Stimulated activated CD8-positive, alpha-beta memory T cell treated with anti-CD3 and anti-CD28 coated beads, Interleukin-12 subunit alpha, Interleukin-12 subunit beta, amount 100 ng/mL, for 1 hour (primary cell): ENCODE results near the gene UBXN10.
"Not testable (repeated sequence)": the region's sequence is repeated elsewhere in the genome, so short reads cannot be mapped to it uniquely, and the experiment has no call there.

Experiments used
- DNase-seq: peaks from one replicate; pipeline ENCODE4 v3.0.0-alpha.2; 2020; ENCODE audit warnings: low read depth

UBXN10 gene

GRCh38 chr1:20200966-20201365, 15.1 kb downstream of the UBXN10 start:
- no peak for DNase-seq

- DNase-seq: no peak
Observed at GRCh38 chr1:20202166-20202565, 16.3 kb downstream of the UBXN10 start.

- DNase-seq: no peak
Observed at GRCh38 chr1:20207546-20207945, 21.6 kb downstream of the UBXN10 start.

- DNase-seq: no peak
Observed at GRCh38 chr1:20209471-20209870, 23.6 kb downstream of the UBXN10 start.

GRCh38 chr1:20210736-20211460, 25.0 kb downstream of the UBXN10 start:
- DNase-seq: no peak

GRCh38 chr1:20211511-20211931, 25.6 kb downstream of the UBXN10 start:
- DNase-seq: no peak

- DNase-seq: no peak
Observed at GRCh38 chr1:20212085-20212684, 26.3 kb downstream of the UBXN10 start.

- DNase-seq: peak; percentile 25
Observed at GRCh38 chr1:20212685-20213331, 26.9 kb downstream of the UBXN10 start.

GRCh38 chr1:20215716-20216115, 29.8 kb downstream of the UBXN10 start:
- DNase-seq: no peak

- DNase-seq: no peak
Observed at GRCh38 chr1:20216574-20216973, 30.7 kb downstream of the UBXN10 start.

GRCh38 chr1:20219053-20219452, 33.2 kb downstream of the UBXN10 start:
- not testable (repeated sequence) for DNase-seq

- no peak for DNase-seq
Observed at GRCh38 chr1:20220036-20220435, 34.1 kb downstream of the UBXN10 start.

- no peak for DNase-seq
Observed at GRCh38 chr1:20223106-20223505, 37.2 kb downstream of the UBXN10 start.

GRCh38 chr1:20223551-20224419, 37.9 kb downstream of the UBXN10 start:
- no peak for DNase-seq

- no peak for DNase-seq
Observed at GRCh38 chr1:20224546-20224945, 38.6 kb downstream of the UBXN10 start.

- no peak for DNase-seq
Observed at GRCh38 chr1:20227704-20228103, 41.8 kb downstream of the UBXN10 start.

- DNase-seq: no peak
Observed at GRCh38 chr1:20228314-20228825, 42.5 kb downstream of the UBXN10 start.

GRCh38 chr1:20229171-20229570, 43.3 kb downstream of the UBXN10 start:
- DNase-seq: no peak

GRCh38 chr1:20232564-20232963, 46.7 kb downstream of the UBXN10 start:
- DNase-seq: not testable (repeated sequence)

GRCh38 chr1:20233394-20233793, 47.5 kb downstream of the UBXN10 start:
- no peak for DNase-seq

- no peak for DNase-seq
Observed at GRCh38 chr1:20233866-20234265, 48.0 kb downstream of the UBXN10 start.
